Transverse colon (tissue), 4 donors: ENCODE data around the gene HSF2BP. TPM values are rescaled to one million over a fixed set of nuclear protein-coding genes. Genes with fewer than 3 reads are reported as not detected.

Experiments
- DNase-seq: peaks from one replicate; pipeline ENCODE4 v3.0.0-alpha.2; 2019
- H3K27ac ChIP-seq, 4 donors: fragments of 200-600 bp; sonication (generic); 2 replicates each; pipeline ENCODE4 v1.5.1; 2016 to 2018; ENCODE audit warnings: inconsistent platforms in 4 of 4
- H3K27me3 ChIP-seq: fragments of 200-600 bp; sonication (generic); 2 replicates; pipeline ENCODE4 v1.5.1; 2017; ENCODE audit warnings: inconsistent platforms
- H3K36me3 ChIP-seq, 4 donors: fragments of 200-600 bp; sonication (generic); 2 replicates each; pipeline ENCODE4 v1.5.1; 2017 to 2019; ENCODE audit warnings: inconsistent platforms in 4 of 4
- H3K4me1 ChIP-seq, 4 donors: fragments of 200-600 bp; sonication (generic); 2 replicates each; pipeline ENCODE4 v1.5.1; 2017 to 2020; ENCODE audit warnings: inconsistent platforms in 4 of 4
- H3K4me3 ChIP-seq, 4 donors: fragments of 200-600 bp; sonication (generic); 1 replicate in 1 of 4; 2 replicates in 3 of 4; pipeline versions ENCODE4 v1.5.1 to v1.6.1; 2017 to 2019; ENCODE audit warnings: inconsistent platforms in 4 of 4
- H3K9me3 ChIP-seq, 2 donors: fragments of 200-600 bp; sonication (generic); 2 replicates each; pipeline ENCODE4 v1.5.1; 2017 to 2019; ENCODE audit warnings: inconsistent platforms in 2 of 2
- CTCF ChIP-seq, 5 experiments: fragments of 200-600 bp in 3 of 5; fragments of 450-650 bp in 2 of 5; sonication (generic) in 3 of 5; IDR thresholded peaks; 1 replicate in 2 of 5; 2 replicates in 3 of 5; pipeline ENCODE4 v1.5.1; 2016 to 2017; ENCODE audit warnings: antibody characterized with exemption in 5 of 5, inconsistent platforms in 3 of 5, mild to moderate bottlenecking in 2 of 5, moderate library complexity in 1 of 5
- EP300 ChIP-seq: sonication (generic); formaldehyde crosslinking; IDR thresholded peaks from one replicate; pipeline ENCODE4 v1.6.1; 2017; ENCODE audit warnings: antibody characterized with exemption, low read depth
- POLR2A ChIP-seq: fragments of 450-650 bp; IDR thresholded peaks from one replicate; pipeline ENCODE4 v1.6.1; 2016; ENCODE audit warnings: antibody characterized with exemption, mild to moderate bottlenecking, moderate library complexity
- POLR2AphosphoS5 ChIP-seq, 3 donors: sonication (generic); formaldehyde crosslinking; IDR thresholded peaks; one replicate each; pipeline ENCODE4 v1.6.1; 2016; ENCODE audit warnings: antibody characterized with exemption in 3 of 3
- WGBS, 2 donors: methylation state at CpG; one replicate each; pipeline ENCODE4 v1.1.5; 2018; ENCODE audit warnings: low coverage in 1 of 2; 5-methylcytosine and 5-hydroxymethylcytosine counted together
- in situ Hi-C, 4 donors: fragments of 200-750 bp; cut with MboI; loops; one replicate each; pipeline versions ENCODE4 v1.15.0 to v1.15.1; 2017; ENCODE audit warnings: low sequenced_read_pairs in 3 of 4, low pct_ligation_motif_present in 1 of 4, low pct_unique_long_range_greater_than_20kb in 1 of 4
- intact Hi-C: fragments of 100-400 bp; cut with DNase I; formaldehyde crosslinking; loops from one replicate; pipeline ENCODE4 v1.15.1; 2023; ENCODE audit warnings: low total_unique reads
- total RNA-seq, 4 donors: library from RNA; depleted of rRNA; stranded (reverse); fragments of >200 nt; gene quantifications; one replicate each; pipeline ENCODE4 v1.1.0, GENCODE V29; 2016

Gene HSF2BP
- total RNA-seq, 4 donors from 2014 or later, result 0.48 to 0.82 TPM; not detected in 2

- intact Hi-C loops, result no loop called here
- in situ Hi-C loops, result no loop called here
- WGBS, 2 donors, result 94% methylated on average over 48 of the region's 48 CpGs; no CpG with 5 or more reads in 1 of the 2 donors
- H3K27ac ChIP-seq, result no peak overlapping the region
- peaks cover 10 to 21% (median 18%) of the 10 kb centered on the region in 4 donors for H3K4me1 ChIP-seq
- no peak for DNase-seq
- TF ChIP-seq POLR2A (no peak), POLR2AphosphoS5 (IDR thresholded peaks at IDR 0.05) (no peak), EP300 (no peak), CTCF (IDR thresholded peaks at IDR 0.05) (no peak)
- peaks cover 0 to 4% (median 0%) of the 10 kb centered on the region in 4 donors for H3K36me3 ChIP-seq
- no peak overlapping the region for H3K4me3 ChIP-seq
- no peaks in the 10 kb centered on the region for H3K27me3 ChIP-seq
- H3K9me3 ChIP-seq, result no peaks in the 10 kb centered on the region
These were observed 1.1 kb downstream of the HSF2BP start for GRCh38 chr21:43658088-43658741.

- Histone ChIP-seq H3K4me3 (no peak overlapping the region), H3K27me3 (no peaks in the 10 kb centered on the region), H3K27ac (no peak overlapping the region), H3K9me3 (no peaks in the 10 kb centered on the region), H3K4me1 (peaks cover 10 to 21% (median 18%) of the 10 kb centered on the region in 4 donors), H3K36me3 (no peaks in the 10 kb centered on the region)
- no peak for TF ChIP-seq POLR2AphosphoS5 (IDR thresholded peaks at IDR 0.05)
- no peak for TF ChIP-seq POLR2A
- no peak for TF ChIP-seq EP300
- no peak for TF ChIP-seq CTCF (IDR thresholded peaks at IDR 0.05)
- intact Hi-C loops (no loop called here), in situ Hi-C loops (no loop called here)
- DNase-seq, result no peak
- 82 to 86% methylated on average over 10 to 46 of the region's 46 CpGs for WGBS, 2 donors
These were observed 1.8 kb downstream of the HSF2BP start for GRCh38 chr21:43657355-43658087.

GRCh38 chr21:43654806-43655489 lies 4.3 kb downstream of the HSF2BP start:
- DNase-seq, result no peak
- TF ChIP-seq CTCF (IDR thresholded peaks at IDR 0.05) (no peak), POLR2AphosphoS5 (IDR thresholded peaks at IDR 0.05) (no peak), EP300 (no peak), POLR2A (no peak)
- WGBS, 2 donors, result 82 to 87% methylated on average over 4 to 7 of the region's 7 CpGs
- in situ Hi-C loops (no loop called here), intact Hi-C loops (no loop called here)
- Histone ChIP-seq H3K9me3 (no peaks in the 10 kb centered on the region), H3K4me3 (no peak overlapping the region), H3K27me3 (no peaks in the 10 kb centered on the region), H3K27ac (no peak overlapping the region), H3K4me1 (peaks cover 3 to 7% (median 6%) of the 10 kb centered on the region in 4 donors), H3K36me3 (no peaks in the 10 kb centered on the region)

- Histone ChIP-seq H3K4me1 (peaks cover 0 to under 1% (median 0%) of the 10 kb centered on the region in 4 donors), H3K36me3 (no peaks in the 10 kb centered on the region), H3K9me3 (no peaks in the 10 kb centered on the region), H3K27me3 (no peaks in the 10 kb centered on the region), H3K27ac (no peak overlapping the region), H3K4me3 (no peak overlapping the region)
- in situ Hi-C loops (no loop called here), intact Hi-C loops (no loop called here)
- no peak for TF ChIP-seq CTCF (IDR thresholded peaks at IDR 0.05)
- TF ChIP-seq POLR2AphosphoS5 (IDR thresholded peaks at IDR 0.05), result no peak
- no peak for TF ChIP-seq EP300
- no peak for TF ChIP-seq POLR2A
- WGBS, 2 donors, result 93 to 96% methylated on average over 3 to 6 of the region's 6 CpGs
- DNase-seq, result no peak
These were observed 5.7 kb downstream of the HSF2BP start for GRCh38 chr21:43653626-43654025.
